Esophagus muscularis mucosa (tissue), 4 donors: ENCODE results near the gene MAPK8IP3. TPM values are rescaled to one million over a fixed set of nuclear protein-coding genes. Genes with fewer than 3 reads are reported as not detected.

Experiments used
- DNase-seq: peaks from one replicate; pipeline ENCODE4 v3.0.0-alpha.2; 2017; ENCODE audit errors: extremely low spot score
- H3K27ac ChIP-seq, 4 donors: fragments of 200-600 bp; sonication (generic); replicated peaks in 1 of 4; 1 replicate in 3 of 4; 2 replicates in 1 of 4; pipeline ENCODE4 v1.5.1; 2016 to 2019; ENCODE audit warnings: mild to moderate bottlenecking in 1 of 4
- H3K27me3 ChIP-seq, 4 donors: fragments of 200-600 bp; sonication (generic); one replicate each; pipeline versions ENCODE4 v1.5.1 to v1.6.0; 2016 to 2019
- H3K36me3 ChIP-seq, 4 donors: fragments of 200-600 bp; sonication (generic); one replicate each; pipeline ENCODE4 v1.5.1; 2016 to 2019
- H3K4me1 ChIP-seq, 4 donors: fragments of 200-600 bp; sonication (generic); one replicate each; pipeline ENCODE4 v1.5.1; 2016 to 2019
- H3K4me3 ChIP-seq, 4 donors: fragments of 200-600 bp; sonication (generic); 1 replicate in 2 of 4; 2 replicates in 2 of 4; pipeline ENCODE4 v1.5.1; 2016 to 2019; ENCODE audit warnings: mild to moderate bottlenecking in 4 of 4, moderate library complexity in 1 of 4
- H3K9me3 ChIP-seq, 4 donors: fragments of 200-600 bp; sonication (generic); 1 replicate in 3 of 4; 2 replicates in 1 of 4; pipeline ENCODE4 v1.5.1; 2016 to 2019
- CTCF ChIP-seq, 3 experiments: fragments of 200-600 bp in 2 of 3; fragments of 450-650 bp in 1 of 3; sonication (generic) in 2 of 3; IDR thresholded peaks; one replicate each; pipeline ENCODE4 v1.5.1; 2017 to 2019; ENCODE audit warnings: antibody characterized with exemption in 3 of 3, mild to moderate bottlenecking in 2 of 3, moderate library complexity in 1 of 3
- EP300 ChIP-seq: sonication (generic); formaldehyde crosslinking; IDR thresholded peaks from one replicate; pipeline ENCODE4 v1.6.1; 2017; ENCODE audit warnings: antibody characterized with exemption
- POLR2A ChIP-seq: fragments of 450-650 bp; IDR thresholded peaks from one replicate; pipeline ENCODE4 v1.6.1; 2017; ENCODE audit warnings: antibody characterized with exemption, moderate library complexity, mild to moderate bottlenecking, low read depth
- POLR2AphosphoS5 ChIP-seq, 2 donors: sonication (generic); formaldehyde crosslinking; IDR thresholded peaks; one replicate each; pipeline ENCODE4 v1.6.1; 2017; ENCODE audit warnings: antibody characterized with exemption in 2 of 2
- WGBS: methylation state at CpG from one replicate; pipeline ENCODE4 v1.1.5; 2018; 5-methylcytosine and 5-hydroxymethylcytosine counted together
- intact Hi-C: fragments of 100-400 bp; cut with DNase I; formaldehyde crosslinking; loops from one replicate; pipeline ENCODE4 v1.15.1; 2023
- total RNA-seq, 4 donors: library from RNA; depleted of rRNA; stranded (reverse); fragments of >200 nt; gene quantifications; one replicate each; pipeline versions ENCODE4 v1.1.0 to v1.2.1, GENCODE V29; 2016

Gene MAPK8IP3
- total RNA-seq, 4 donors from 2014 or later = 21.5 to 36.2 (median 28.5) TPM

- TF ChIP-seq POLR2AphosphoS5 (IDR thresholded peaks at IDR 0.05) (no peak), CTCF (IDR thresholded peaks at IDR 0.05) (no peak), POLR2A (no peak), EP300 (no peak)
- 85% methylated on average over 10 of the region's 10 CpGs for whole genome bisulfite sequencing
- no peak for DNase-seq
- Histone ChIP-seq H3K27ac (no peak overlapping the region), H3K27me3 (no peaks in the 10 kb centered on the region), H3K4me1 (peaks cover 0 to 5% (median 3%) of the 10 kb centered on the region in 4 donors), H3K9me3 (no peaks in the 10 kb centered on the region), H3K4me3 (no peak overlapping the region), H3K36me3 (peaks cover 33 to 67% (median 56%) of the 10 kb centered on the region in 4 donors)
- intact Hi-C loops = no loop called here
Observed at GRCh38 chr16:1807626-1808025, 101.6 kb downstream of the MAPK8IP3 start.

- no peak overlapping the region for H3K4me3 ChIP-seq
- H3K27me3 ChIP-seq = no peaks in the 10 kb centered on the region
- intact Hi-C loops = no loop called here
- H3K36me3 ChIP-seq = peaks cover 33 to 75% (median 58%) of the 10 kb centered on the region in 4 donors
- H3K27ac ChIP-seq = no peak overlapping the region
- peaks cover 0 to 11% (median 10%) of the 10 kb centered on the region in 4 donors for H3K4me1 ChIP-seq
- WGBS = 82% methylated on average over 8 of the region's 18 CpGs
- no peak for TF ChIP-seq POLR2A
- no peak for TF ChIP-seq EP300
- TF ChIP-seq CTCF (IDR thresholded peaks at IDR 0.05) = no peak
- TF ChIP-seq POLR2AphosphoS5 (IDR thresholded peaks at IDR 0.05) = no peak
- no peak for DNase-seq
- no peaks in the 10 kb centered on the region for H3K9me3 ChIP-seq
Observed at GRCh38 chr16:1808691-1809090, 102.7 kb downstream of the MAPK8IP3 start.

- no peak for DNase-seq
- TF ChIP-seq POLR2A (no peak), CTCF (IDR thresholded peaks at IDR 0.05) (no peak), EP300 (no peak), POLR2AphosphoS5 (IDR thresholded peaks at IDR 0.05) (no peak)
Observed at GRCh38 chr16:1809281-1809801, 103.3 kb downstream of the MAPK8IP3 start.

GRCh38 chr16:1810106-1810505 lies 104.1 kb downstream of the MAPK8IP3 start:
- intact Hi-C loops = no loop called here
- H3K27me3 ChIP-seq = no peaks in the 10 kb centered on the region
- 92% methylated on average over 16 of the region's 16 CpGs for WGBS
- H3K27ac ChIP-seq = no peak overlapping the region
- no peak overlapping the region for H3K4me3 ChIP-seq
- TF ChIP-seq EP300 (no peak), POLR2AphosphoS5 (IDR thresholded peaks at IDR 0.05) (no peak), POLR2A (no peak), CTCF (IDR thresholded peaks at IDR 0.05) (no peak)
- H3K36me3 ChIP-seq = peaks cover 33 to 85% (median 66%) of the 10 kb centered on the region in 4 donors
- no peaks in the 10 kb centered on the region for H3K9me3 ChIP-seq
- DNase-seq = no peak
- peaks cover 0 to 11% (median 10%) of the 10 kb centered on the region in 4 donors for H3K4me1 ChIP-seq

More at GRCh38 chr16:1809281-1809801, 103.3 kb downstream of the MAPK8IP3 start:
- Histone ChIP-seq H3K4me3 (no peak overlapping the region), H3K27ac (no peak overlapping the region), H3K4me1 (peaks cover 0 to 11% (median 10%) of the 10 kb centered on the region in 4 donors), H3K27me3 (no peaks in the 10 kb centered on the region), H3K9me3 (no peaks in the 10 kb centered on the region), H3K36me3 (peaks cover 33 to 82% (median 62%) of the 10 kb centered on the region in 4 donors)
- 85% methylated on average over 12 of the region's 28 CpGs for WGBS
- intact Hi-C loops = no loop called here

GRCh38 chr16:1810536-1810935 lies 104.5 kb downstream of the MAPK8IP3 start:
- no peak for DNase-seq
- no peaks in the 10 kb centered on the region for H3K27me3 ChIP-seq
- peaks cover 33 to 84% (median 67%) of the 10 kb centered on the region in 4 donors for H3K36me3 ChIP-seq
- H3K4me3 ChIP-seq = no peak overlapping the region
- intact Hi-C loops = no loop called here
- TF ChIP-seq CTCF (IDR thresholded peaks at IDR 0.05) = no peak
- TF ChIP-seq POLR2A = no peak
- no peak for TF ChIP-seq EP300
- TF ChIP-seq POLR2AphosphoS5 (IDR thresholded peaks at IDR 0.05) = no peak
- no peaks in the 10 kb centered on the region for H3K9me3 ChIP-seq
- 93% methylated on average over 11 of the region's 16 CpGs for WGBS
- H3K4me1 ChIP-seq = peaks cover 0 to 11% (median 10%) of the 10 kb centered on the region in 4 donors
- H3K27ac ChIP-seq = no peak overlapping the region
